Activated CD8-positive, alpha-beta T cell treated with anti-CD3 and anti-CD28 coated beads, Interleukin-2, amount 10 ng/mL, durations not matched to agents 7 days and 5 days (primary cell): Measurements from ENCODE around the gene ING1. TPM values are rescaled to one million over a fixed set of nuclear protein-coding genes. Genes with fewer than 3 reads are reported as not detected.
"Not testable (repeated sequence)": the region's sequence is repeated elsewhere in the genome, so short reads cannot be mapped to it uniquely, and the experiment has no call there.

Experiments
- ATAC-seq: fragments of 150-1000 bp; cut with Tn5 transposase; one replicate; pipeline ENCODE4 v1.10.0; 2021; ENCODE audit warnings: moderate library complexity
- CTCF ChIA-PET: fragments of 350-600 bp; sonication (Branson Sonifier 250); formaldehyde crosslinking; loops from one replicate; lab custom pipeline; 2021; ENCODE audit warnings: antibody characterized with exemption; lab: Charles Lee
- POLR2A ChIA-PET: fragments of 350-600 bp; sonication (Branson Sonifier 250); formaldehyde crosslinking; loops from one replicate; lab custom pipeline; 2021; ENCODE audit warnings: antibody characterized with exemption; lab: Charles Lee
- DNase-seq: peaks from one replicate; pipeline ENCODE4 v3.0.0-alpha.2; 2020
- H3K27ac Mint-ChIP-seq: one replicate; pipeline ENCODE4 v1.8.0; 2021; ENCODE audit warnings: mild to moderate bottlenecking, mixed read lengths
- H3K27me3 Mint-ChIP-seq: one replicate; pipeline ENCODE4 v1.8.0; 2021; ENCODE audit warnings: low read depth, mixed read lengths
- H3K36me3 Mint-ChIP-seq: one replicate; pipeline ENCODE4 v1.8.0; 2021; ENCODE audit warnings: low read depth, mixed read lengths
- H3K4me1 Mint-ChIP-seq: one replicate; pipeline ENCODE4 v1.8.0; 2021; ENCODE audit warnings: low read depth, mixed read lengths
- H3K4me3 Mint-ChIP-seq: one replicate; pipeline ENCODE4 v1.8.0; 2021; ENCODE audit warnings: mild to moderate bottlenecking, mixed read lengths
- H3K9me3 Mint-ChIP-seq: one replicate; pipeline ENCODE4 v1.8.0; 2022; ENCODE audit warnings: mixed read lengths; ENCODE audit not compliant: insufficient read depth
- total RNA-seq, 2 experiments: library from RNA; stranded (reverse); gene quantifications; one replicate each; pipeline ENCODE4 v1.2.3, GENCODE V29; 2021

Gene ING1
- total RNA-seq, 2 experiments from 2014 or later: 19.8 to 21.4 TPM

DNA sequence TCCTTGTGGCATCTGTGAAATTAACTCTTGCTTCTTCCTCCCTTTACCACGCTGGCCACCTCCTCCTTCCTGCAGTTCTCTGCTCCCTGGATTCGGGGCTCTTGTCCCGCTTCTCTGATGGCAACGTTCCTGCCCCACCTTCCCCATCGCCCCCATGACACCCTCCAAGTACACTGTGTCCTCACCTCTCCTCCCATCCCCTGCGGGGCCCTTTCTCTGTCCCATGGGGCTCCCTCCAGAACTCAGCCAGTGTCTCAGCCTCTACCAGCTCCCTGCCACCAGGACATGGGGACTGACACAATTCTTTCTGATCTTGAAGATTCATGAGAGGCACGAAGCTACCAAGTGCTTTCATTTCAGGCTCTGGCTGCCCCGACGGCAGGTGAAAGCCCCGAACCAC is 16.7 kb upstream of the ING1 start:
- CTCF ChIA-PET: no interaction called here
- H3K27ac Mint-ChIP-seq: peak overlapping the region; percentile 34
- peaks cover 23% of the 10 kb centered on the region for H3K4me1 Mint-ChIP-seq
- POLR2A ChIA-PET: interaction anchor here (1.0 kb wide), 1 partner anchor 19 kb away, joined by 3 read pairs; no protein-coding TSS in a partner anchor
- ATAC-seq: no peak
- H3K36me3 Mint-ChIP-seq: peaks cover 55% of the 10 kb centered on the region
- no peak overlapping the region for H3K4me3 Mint-ChIP-seq
- no peaks in the 10 kb centered on the region for H3K27me3 Mint-ChIP-seq
- DNase-seq: no peak
- no peaks in the 10 kb centered on the region for H3K9me3 Mint-ChIP-seq

DNA sequence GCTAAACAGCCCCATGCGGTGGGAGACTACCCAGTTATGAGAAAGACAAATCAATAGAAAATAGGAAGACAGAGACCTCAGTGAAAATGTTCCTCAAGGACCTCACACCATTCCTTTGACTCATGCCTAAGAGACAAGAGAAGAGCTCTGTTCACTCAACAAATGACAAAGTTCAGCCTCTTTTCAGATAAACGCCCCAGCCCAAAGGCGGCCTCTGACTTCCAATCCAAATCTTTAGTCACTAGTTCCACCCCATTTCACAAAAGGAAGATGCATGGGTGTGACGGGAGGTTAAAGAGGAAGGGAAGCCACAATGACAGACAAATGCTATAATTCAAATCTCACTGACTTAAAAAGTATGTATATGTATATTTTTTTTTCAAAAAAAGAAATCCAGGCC is 15.7 kb upstream of the ING1 start:
- Mint-ChIP-seq H3K4me1 (peaks cover 29% of the 10 kb centered on the region), H3K4me3 (no peak overlapping the region), H3K9me3 (no peaks in the 10 kb centered on the region), H3K27me3 (no peaks in the 10 kb centered on the region), H3K27ac (peak overlapping the region; percentile 33), H3K36me3 (peaks cover 62% of the 10 kb centered on the region)
- ATAC-seq (no peak), DNase-seq (no peak)
- ChIA-PET POLR2A (interaction anchor here (0.6 to 1.0 kb wide), 2 partner anchors 18 to 942 kb away, joined by 3 read pairs; no protein-coding TSS in a partner anchor), CTCF (no interaction called here)

DNA sequence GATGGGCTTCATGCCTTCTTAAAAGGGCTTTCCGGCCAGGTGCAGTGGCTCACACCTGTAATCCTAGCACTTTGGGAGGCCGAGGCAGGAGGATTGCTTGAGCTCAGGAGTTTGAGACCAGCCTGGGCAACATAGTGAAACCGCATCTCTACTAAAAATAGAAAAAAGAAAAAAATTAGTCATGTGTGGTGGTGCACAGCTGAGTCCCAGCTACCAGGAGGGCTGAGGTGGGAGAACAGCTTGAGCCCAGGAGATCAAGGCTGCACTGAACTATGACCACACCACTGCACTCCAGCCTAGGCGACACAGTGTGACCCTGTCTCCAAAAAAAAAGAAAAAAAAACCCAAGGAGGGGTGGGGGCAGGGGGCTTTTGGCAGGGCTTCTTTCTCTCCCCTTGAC is 14.8 kb upstream of the ING1 start:
- ChIA-PET CTCF (no interaction called here), POLR2A (no interaction called here)
- DNase-seq: no peak
- no peak for ATAC-seq
- Mint-ChIP-seq H3K4me3 (no peak overlapping the region), H3K4me1 (peaks cover 36% of the 10 kb centered on the region), H3K27ac (no peak overlapping the region), H3K9me3 (no peaks in the 10 kb centered on the region), H3K27me3 (no peaks in the 10 kb centered on the region), H3K36me3 (peaks cover 65% of the 10 kb centered on the region)

DNA sequence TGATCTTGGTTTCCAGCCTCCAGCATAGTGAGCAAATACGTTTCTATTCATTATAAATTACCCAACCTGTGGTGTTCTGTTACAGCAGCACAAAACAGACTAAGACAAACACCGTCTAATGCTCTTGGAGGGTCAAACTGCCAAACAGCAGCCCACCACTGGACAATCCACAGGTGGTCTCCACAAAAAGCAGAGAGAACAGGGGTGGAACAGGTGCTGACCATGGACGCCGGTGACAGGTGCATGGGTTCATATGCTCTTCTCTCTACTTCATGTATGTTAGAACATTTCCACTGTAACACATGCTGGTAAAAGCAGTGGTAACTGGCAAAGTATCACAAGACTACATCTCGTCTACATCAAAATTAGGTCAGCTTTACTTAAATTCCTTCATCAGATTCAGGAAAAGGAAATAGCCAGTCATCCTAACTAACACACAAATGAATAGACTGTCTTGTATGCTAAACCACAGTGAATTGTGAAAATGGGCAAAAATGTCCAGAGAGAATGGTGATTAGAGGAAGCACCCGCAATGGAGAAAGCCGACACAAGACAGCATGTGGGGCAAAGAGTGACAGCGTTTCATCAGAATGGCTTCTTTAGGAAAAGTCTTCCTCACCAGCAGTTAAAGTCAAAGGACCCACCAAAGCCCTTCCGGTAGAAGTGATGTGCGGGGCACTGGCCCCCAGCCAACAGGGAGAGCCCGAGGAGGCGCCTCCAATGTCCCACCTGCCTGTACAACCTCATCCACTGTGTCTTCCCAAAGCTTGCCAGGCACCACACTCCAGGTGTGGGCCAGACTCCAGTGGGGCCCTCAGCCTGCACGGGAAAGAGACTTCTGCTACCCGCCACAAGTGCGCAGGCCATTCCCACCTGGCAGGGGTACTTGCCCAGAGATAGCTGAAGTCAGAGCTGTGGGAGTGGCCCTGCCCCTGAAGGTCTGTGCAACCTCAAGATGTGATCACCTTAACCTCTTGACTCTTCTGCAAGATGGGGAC is 14.1 kb upstream of the ING1 start:
- Mint-ChIP-seq H3K27ac (no peak overlapping the region), H3K9me3 (no peaks in the 10 kb centered on the region), H3K27me3 (no peaks in the 10 kb centered on the region), H3K36me3 (peaks cover 67% of the 10 kb centered on the region), H3K4me1 (peaks cover 39% of the 10 kb centered on the region), H3K4me3 (no peak overlapping the region)
- ATAC-seq (no peak), DNase-seq (no peak)
- CTCF ChIA-PET: no interaction called here
- POLR2A ChIA-PET: no interaction called here

DNA sequence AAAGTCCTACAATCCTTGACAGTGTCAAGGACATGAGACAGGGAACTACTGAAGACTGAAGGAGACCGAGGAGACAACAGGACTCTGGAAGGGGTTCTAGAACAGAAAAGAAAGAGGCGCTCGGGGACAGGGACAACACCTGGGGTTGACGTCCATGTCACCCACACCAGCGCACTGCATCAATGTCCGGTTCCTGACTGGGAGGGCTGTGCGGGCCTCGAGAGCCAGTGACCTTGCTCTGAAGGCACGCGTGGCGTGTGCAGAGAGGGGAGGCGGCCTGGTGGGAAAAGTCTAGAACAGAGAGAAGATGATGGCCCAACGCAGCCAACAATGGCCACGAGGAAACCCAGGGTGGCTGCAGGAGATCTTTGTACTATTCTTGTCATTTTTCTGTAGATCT is 13.3 kb upstream of the ING1 start:
- no peak for DNase-seq
- ATAC-seq: no peak
- H3K9me3 Mint-ChIP-seq: no peaks in the 10 kb centered on the region
- no peak overlapping the region for H3K4me3 Mint-ChIP-seq
- POLR2A ChIA-PET: no interaction called here
- no peaks in the 10 kb centered on the region for H3K27me3 Mint-ChIP-seq
- no peak overlapping the region for H3K27ac Mint-ChIP-seq
- H3K36me3 Mint-ChIP-seq: peaks cover 69% of the 10 kb centered on the region
- peaks cover 45% of the 10 kb centered on the region for H3K4me1 Mint-ChIP-seq
- CTCF ChIA-PET: no interaction called here

DNA sequence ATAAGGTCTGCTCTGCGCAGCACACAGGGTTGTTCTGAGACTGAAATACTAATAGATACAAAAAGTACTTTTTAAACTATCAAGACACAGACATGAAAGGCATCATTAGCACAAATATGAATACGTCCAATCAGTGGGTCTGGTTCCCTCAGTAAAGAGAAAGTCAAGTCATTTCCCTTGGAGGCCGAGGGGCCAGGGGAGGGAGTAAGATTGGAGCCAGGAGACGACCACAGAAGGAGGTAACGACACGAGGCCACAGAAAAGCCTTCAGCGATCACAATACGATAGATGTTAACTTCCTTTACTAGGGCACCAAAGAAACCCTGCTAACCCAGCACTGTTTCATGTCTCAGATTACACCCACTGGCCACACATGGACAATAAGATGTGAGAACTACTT is 12.9 kb upstream of the ING1 start:
- ChIA-PET CTCF (no interaction called here), POLR2A (interaction anchor here (2.1 kb wide), 1 partner anchor 11 kb away, joined by 9 read pairs; no protein-coding TSS in a partner anchor)
- Mint-ChIP-seq H3K27ac (no peak overlapping the region), H3K9me3 (no peaks in the 10 kb centered on the region), H3K36me3 (peaks cover 68% of the 10 kb centered on the region), H3K4me1 (peaks cover 46% of the 10 kb centered on the region), H3K27me3 (no peaks in the 10 kb centered on the region), H3K4me3 (no peak overlapping the region)
- no peak for ATAC-seq
- no peak for DNase-seq

DNA sequence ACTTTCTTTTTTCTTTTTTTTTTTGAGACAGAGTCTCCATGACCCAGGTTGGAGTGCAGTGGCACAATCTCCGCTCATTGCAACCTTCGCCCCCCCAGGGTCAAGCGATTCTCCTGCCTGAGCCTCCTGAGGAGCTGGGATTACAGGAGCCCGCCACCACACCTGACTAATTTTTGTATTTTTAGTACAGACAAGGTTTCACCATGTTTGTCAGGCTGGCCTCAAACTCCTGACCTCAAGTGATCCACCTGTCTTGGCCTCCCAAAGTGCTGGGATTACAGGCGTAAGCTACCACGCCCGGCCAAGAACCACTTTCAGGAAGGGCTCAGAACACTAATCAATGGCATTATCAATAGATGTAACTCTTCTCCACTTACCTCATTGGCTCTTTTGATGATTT is 12.4 kb upstream of the ING1 start:
- H3K27me3 Mint-ChIP-seq, CTCF ChIA-PET, H3K9me3 Mint-ChIP-seq, H3K4me3 Mint-ChIP-seq, DNase-seq, ATAC-seq, H3K27ac Mint-ChIP-seq: not testable (repeated sequence)
- Mint-ChIP-seq H3K36me3 (peaks cover 65% of the 10 kb centered on the region), H3K4me1 (peaks cover 46% of the 10 kb centered on the region)
- POLR2A ChIA-PET: interaction anchor here (2.1 kb wide), 1 partner anchor 11 kb away, joined by 9 read pairs; no protein-coding TSS in a partner anchor

DNA sequence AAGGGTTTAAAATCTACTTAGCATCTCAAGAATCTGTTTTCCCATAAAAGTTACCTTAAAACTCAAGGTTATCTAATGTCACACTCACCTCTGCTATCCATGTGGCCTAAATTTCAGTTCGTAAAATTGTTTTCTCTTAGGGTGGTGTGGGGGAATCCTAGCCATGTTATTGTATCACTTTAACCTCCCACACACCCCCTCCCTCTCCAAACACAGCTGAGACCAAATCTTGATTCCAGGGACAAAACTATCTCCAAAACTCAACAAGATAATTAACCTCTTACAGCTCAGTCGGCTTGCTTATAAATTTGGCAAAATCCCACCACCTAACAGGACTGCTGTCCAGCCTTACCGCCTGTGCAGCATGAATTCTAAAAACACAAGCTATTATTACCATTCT is 11.4 kb upstream of the ING1 start:
- peaks cover 57% of the 10 kb centered on the region for H3K36me3 Mint-ChIP-seq
- no peaks in the 10 kb centered on the region for H3K27me3 Mint-ChIP-seq
- DNase-seq: no peak
- ChIA-PET CTCF (interaction anchor here (1.0 to 1.8 kb wide), 3 partner anchors 11 to 57 kb away, joined by 3 to 7 read pairs (median 3); no protein-coding TSS in a partner anchor), POLR2A (interaction anchor here (2.1 kb wide), 1 partner anchor 10 kb away, joined by 9 read pairs; no protein-coding TSS in a partner anchor)
- H3K4me1 Mint-ChIP-seq: peaks cover 47% of the 10 kb centered on the region
- H3K4me3 Mint-ChIP-seq: no peak overlapping the region
- H3K27ac Mint-ChIP-seq: no peak overlapping the region
- no peak for ATAC-seq
- H3K9me3 Mint-ChIP-seq: no peaks in the 10 kb centered on the region

DNA sequence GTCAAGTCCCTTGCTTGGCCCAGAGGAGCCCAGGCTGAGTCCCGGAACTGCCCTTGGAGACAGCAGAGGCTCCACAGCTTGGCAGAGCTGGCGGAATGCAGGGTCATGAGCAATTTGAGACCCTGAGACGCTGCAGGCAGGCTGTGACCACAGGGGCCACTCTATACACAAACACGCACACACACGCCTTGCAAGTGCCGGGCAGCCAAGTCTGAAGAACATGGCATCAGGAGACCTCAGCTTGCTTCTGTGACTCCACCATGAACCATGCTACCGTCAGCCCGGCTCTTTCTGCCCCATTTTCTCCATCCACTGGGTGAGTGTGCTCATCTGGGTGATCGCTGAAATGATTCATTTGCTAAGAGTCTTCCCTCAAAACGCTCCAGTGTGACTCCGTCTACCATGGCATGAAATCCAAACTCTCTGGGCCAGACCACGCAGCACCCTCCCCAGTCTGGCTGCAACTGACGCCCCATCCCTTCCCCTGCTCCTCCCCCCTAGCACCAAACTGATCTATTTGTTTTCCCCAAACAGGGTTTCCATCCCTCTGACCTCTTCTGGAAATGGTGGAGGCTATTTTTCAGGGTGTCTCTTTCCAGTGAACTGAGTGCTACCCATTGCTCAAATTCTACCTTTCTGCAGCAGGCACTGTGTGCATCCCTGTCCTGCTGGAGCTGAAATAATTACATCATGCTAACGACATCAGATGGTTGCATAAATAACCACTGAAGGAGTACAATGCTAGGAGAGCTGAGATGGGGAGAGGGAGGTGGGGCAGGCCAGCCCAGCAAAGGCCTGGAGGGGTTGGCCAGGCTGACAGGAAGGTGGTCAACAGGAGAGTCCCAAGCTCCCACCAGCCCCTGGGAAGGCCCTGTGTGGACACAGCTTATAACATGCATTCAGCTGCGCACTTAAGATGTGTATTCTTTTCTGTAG is 10.6 kb upstream of the ING1 start:
- ChIA-PET POLR2A (interaction anchor here (2.1 kb wide), 1 partner anchor 9 kb away, joined by 9 read pairs; no protein-coding TSS in a partner anchor), CTCF (interaction anchor here (1.0 to 1.8 kb wide), 3 partner anchors 12 to 58 kb away, joined by 3 to 7 read pairs (median 3); no protein-coding TSS in a partner anchor)
- H3K9me3 Mint-ChIP-seq: no peaks in the 10 kb centered on the region
- ATAC-seq: no peak
- H3K4me3 Mint-ChIP-seq: no peak overlapping the region
- H3K4me1 Mint-ChIP-seq: peaks cover 45% of the 10 kb centered on the region
- no peak overlapping the region for H3K27ac Mint-ChIP-seq
- no peaks in the 10 kb centered on the region for H3K27me3 Mint-ChIP-seq
- no peak for DNase-seq
- peaks cover 49% of the 10 kb centered on the region for H3K36me3 Mint-ChIP-seq

DNA sequence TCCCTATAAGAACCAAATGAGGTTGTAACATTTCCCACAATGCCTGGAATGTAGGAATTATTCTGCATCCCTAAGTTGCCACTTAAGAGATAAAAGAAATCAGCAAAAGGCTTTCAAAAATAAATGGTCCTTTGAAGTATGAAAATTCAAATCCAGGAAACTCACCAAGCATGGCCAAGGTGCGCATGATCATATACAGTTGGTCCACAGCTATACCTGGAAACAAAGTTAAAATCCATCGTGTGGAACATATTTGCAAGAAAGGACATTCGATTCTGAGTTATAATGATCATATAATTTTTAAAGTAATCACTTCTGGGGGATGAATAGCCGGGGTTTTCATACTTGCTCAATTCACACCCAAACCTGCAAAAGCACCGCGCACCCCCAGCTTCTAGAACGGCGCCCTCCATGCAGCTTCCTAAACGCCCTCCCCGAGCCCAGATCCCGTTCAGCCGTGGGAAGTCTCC is 8.1 kb upstream of the ING1 start:
- no peak for DNase-seq
- ChIA-PET POLR2A (interaction anchor here (0.6 to 2.5 kb wide), 2 partner anchors 10 to 1874 kb away, joined by 3 to 28 read pairs; no protein-coding TSS in a partner anchor), CTCF (interaction anchor here (1.2 to 1.7 kb wide), 2 partner anchors 60 to 113 kb away, joined by 3 to 4 read pairs; no protein-coding TSS in a partner anchor)

More for the DNA sequence above, 8.1 kb upstream of the ING1 start:
- H3K27ac Mint-ChIP-seq: peak overlapping the region; percentile 92
- no peak for ATAC-seq
- no peaks in the 10 kb centered on the region for H3K9me3 Mint-ChIP-seq
- H3K36me3 Mint-ChIP-seq: peaks cover 28% of the 10 kb centered on the region
- peaks cover 38% of the 10 kb centered on the region for H3K4me1 Mint-ChIP-seq
- peak overlapping the region; percentile 93 for H3K4me3 Mint-ChIP-seq
- H3K27me3 Mint-ChIP-seq: no peaks in the 10 kb centered on the region
